ENCODE results near the gene TIGD4. TPM values are rescaled to one million over a fixed set of nuclear protein-coding genes. Genes with fewer than 3 reads are reported as not detected.

The TIGD4 gene
- total and polyA plus RNA-seq, 2 of the 8 experiments (the other 6 are each of a cell fraction or from before 2014, with no cell fraction given): 0.42 to 2.3 TPM

DNA sequence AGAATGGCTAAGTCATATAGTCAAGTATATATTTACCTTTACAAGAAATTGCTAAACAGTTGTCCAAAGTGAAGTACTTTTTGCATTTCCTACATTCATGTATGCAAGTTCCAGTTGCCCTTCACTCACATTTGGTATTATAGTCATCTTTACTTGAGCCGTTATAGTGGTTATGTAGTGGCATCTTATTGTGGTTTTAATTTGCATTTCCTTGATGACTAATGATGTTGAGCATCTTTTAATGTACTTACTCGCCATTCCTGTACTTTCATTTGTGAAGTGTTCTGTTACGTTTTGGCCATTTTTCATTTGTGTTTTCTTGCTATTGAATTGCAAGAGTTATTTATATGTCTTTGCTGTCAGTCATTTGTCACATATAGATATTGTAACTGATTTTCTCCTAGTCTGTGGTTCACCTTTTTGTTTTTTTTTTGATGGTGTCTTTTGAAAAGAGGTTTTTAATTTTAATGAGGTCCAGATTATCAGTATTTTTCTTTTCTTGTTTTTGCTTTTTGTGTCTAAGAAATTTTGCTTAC, 27.8 kb upstream of the TIGD4 start:
- Histone ChIP-seq H2BK5ac (ENCODE audit: low read depth, low read length) (no peak overlapping the region), H4K5ac (ENCODE audit: insufficient read length, low read depth, low read length) (no peak overlapping the region), H2BK15ac (ENCODE audit: low read length) (no peak overlapping the region), H3K4me3 (ENCODE audit: extremely low read depth in 1 of 4, insufficient read depth in 2 of 4, low read depth in 3 of 4, low read length in 4 of 4) (no peak overlapping the region), H2BK120ac (replicated peaks; ENCODE audit: low read depth, low read length) (no peak overlapping the region), H3K18ac (ENCODE audit: extremely low read depth, low read length) (no peak overlapping the region), H3K23me2 (ENCODE audit: low read depth, low read length) (no peaks in the 10 kb centered on the region), H4K8ac (ENCODE audit: extremely low read depth, insufficient read depth, low read length) (no peak overlapping the region), H3K27ac (ENCODE audit: low read depth, low read length) (no peak overlapping the region), H4K91ac (replicated peaks; ENCODE audit: insufficient read length, low read length) (no peak overlapping the region), H4K20me1 (replicated peaks in 1 of 2; ENCODE audit: control insufficient read depth in 1 of 2, insufficient read depth in 2 of 2, low read length in 2 of 2) (no peaks in the 10 kb centered on the region), H3K23ac (ENCODE audit: insufficient read length) (no peak overlapping the region), H3K9me3 (ENCODE audit: insufficient read depth in 2 of 2, low read depth in 1 of 2, low read length in 1 of 2) (no peaks in the 10 kb centered on the region), H3K56ac (replicated peaks; ENCODE audit: insufficient read length, low read depth, low read length) (no peak overlapping the region), H2BK12ac (ENCODE audit: low read depth, low read length) (no peak overlapping the region), H3K36me3 (ENCODE audit: control insufficient read depth in 2 of 4, insufficient read depth in 4 of 4, low read length in 3 of 4) (peaks cover 0 to 2% (median 0%) of the 10 kb centered on the region in 4 experiments; a peak in 1 of 8 replicates), H3K79me1 (ENCODE audit: low read depth, low read length) (no peaks in the 10 kb centered on the region; the same call in 1 of the 2 replicates), H3K9ac (replicated peaks in 1 of 4; ENCODE audit: extremely low read depth in 1 of 4, low read depth in 3 of 4, low read length in 3 of 4) (no peak overlapping the region), H3K14ac (ENCODE audit: insufficient read length) (no peak overlapping the region), H2AK5ac (ENCODE audit: low read depth, low read length) (no peak overlapping the region), H3K4me2 (ENCODE audit: insufficient read depth in 1 of 2, low read depth in 2 of 2, low read length in 2 of 2) (no peak overlapping the region), H2BK20ac (ENCODE audit: low read length) (no peak overlapping the region), H3K27me3 (replicated peaks in 1 of 4; ENCODE audit: control insufficient read depth in 3 of 4, extremely low read depth in 1 of 4, insufficient read depth in 3 of 4, low read length in 3 of 4) (no peaks in the 10 kb centered on the region), H3K4me1 (replicated peaks in 1 of 4; ENCODE audit: control insufficient read depth in 3 of 4, insufficient read depth in 4 of 4, low read length in 3 of 4) (peaks cover 0 to 12% (median 0%) of the 10 kb centered on the region in 4 experiments; a peak in 2 of 7 replicates), H3K79me2 (ENCODE audit: control insufficient read depth in 1 of 2, insufficient read depth in 2 of 2, low read length in 2 of 2) (peaks cover 0 to 64% of the 10 kb centered on the region in 2 experiments; a peak in 2 of 4 replicates), H2AFZ (ENCODE audit: low read length) (no peak overlapping the region), H3K4ac (replicated peaks; ENCODE audit: insufficient read length, low read depth, low read length) (no peak overlapping the region)
- DNase-seq (ENCODE audit: low read depth in 1 of 2, low spot score in 2 of 2) (no peak), FAIRE-seq (no peak)
- ChIA-PET POLR2A (ENCODE audit: partially characterized antibody) (no interaction called here), CTCF (ENCODE audit: partially characterized antibody) (interaction anchor here (0.6 kb wide), 1 partner anchor 247 kb away, joined by 3 read pairs; no protein-coding TSS in a partner anchor)
- WGBS, 2 experiments (ENCODE audit: extremely low coverage in 1 of 2, insufficient coverage in 1 of 2, insufficient read length in 1 of 2, insufficient replicate concordance in 2 of 2, low coverage in 1 of 2, low lambda C conversion rate in 2 of 2, missing lambda C conversion rate in 1 of 2): 89% methylated on average over 3 of the region's 3 CpGs; no CpG with 5 or more reads in 1 of the 2 experiments
- no peak for TF ChIP-seq KDM1A (IDR thresholded peaks at IDR 0.05; ENCODE audit: borderline replicate concordance, low read length)
